Fibroblast of skin of scalp (primary cell): Measurements from ENCODE around the gene TK1.

ENCODE experiments used
- DNase-seq: peaks from one replicate; pipeline ENCODE4 v3.0.0-alpha.2; 2013

TK1 gene

DNA sequence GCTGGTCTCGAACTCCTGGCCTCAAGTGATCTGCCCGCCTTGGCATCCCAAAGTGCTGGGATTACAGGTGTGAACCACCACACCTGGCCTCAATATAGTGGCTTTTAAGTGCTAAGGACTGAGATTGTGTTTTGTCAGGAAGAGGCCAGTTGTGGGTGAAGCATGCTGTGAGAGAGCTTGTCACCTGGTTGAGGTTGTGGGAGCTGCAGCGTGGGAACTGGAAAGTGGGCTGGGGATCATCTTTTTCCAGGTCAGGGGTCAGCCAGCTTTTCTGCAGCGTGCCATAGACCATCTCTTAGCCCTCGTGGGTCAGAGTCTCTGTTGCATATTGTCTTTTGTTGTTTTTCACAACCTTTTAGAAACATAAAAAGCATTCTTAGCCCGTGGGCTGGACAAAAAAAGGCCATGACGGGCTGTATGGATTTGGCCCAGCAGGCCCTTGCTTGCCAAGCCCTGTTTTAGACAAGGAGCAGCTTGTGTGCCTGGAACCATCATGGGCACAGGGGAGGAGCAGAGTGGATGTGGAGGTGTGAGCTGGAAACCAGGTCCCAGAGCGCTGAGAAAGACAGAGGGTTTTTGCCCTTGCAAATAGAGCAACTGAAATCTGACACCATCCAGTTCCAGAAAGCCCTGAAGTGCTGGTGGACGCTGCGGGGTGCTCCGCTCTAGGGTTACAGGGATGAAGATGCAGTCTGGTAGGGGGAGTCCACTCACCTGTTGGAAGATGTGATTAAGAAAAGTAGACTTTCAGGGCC is 32.7 kb upstream of the TK1 start:
- no peak for DNase-seq

GRCh38 chr17:78214706-78215061 is 27.8 kb upstream of the TK1 start:
- DNase-seq: no peak

DNA sequence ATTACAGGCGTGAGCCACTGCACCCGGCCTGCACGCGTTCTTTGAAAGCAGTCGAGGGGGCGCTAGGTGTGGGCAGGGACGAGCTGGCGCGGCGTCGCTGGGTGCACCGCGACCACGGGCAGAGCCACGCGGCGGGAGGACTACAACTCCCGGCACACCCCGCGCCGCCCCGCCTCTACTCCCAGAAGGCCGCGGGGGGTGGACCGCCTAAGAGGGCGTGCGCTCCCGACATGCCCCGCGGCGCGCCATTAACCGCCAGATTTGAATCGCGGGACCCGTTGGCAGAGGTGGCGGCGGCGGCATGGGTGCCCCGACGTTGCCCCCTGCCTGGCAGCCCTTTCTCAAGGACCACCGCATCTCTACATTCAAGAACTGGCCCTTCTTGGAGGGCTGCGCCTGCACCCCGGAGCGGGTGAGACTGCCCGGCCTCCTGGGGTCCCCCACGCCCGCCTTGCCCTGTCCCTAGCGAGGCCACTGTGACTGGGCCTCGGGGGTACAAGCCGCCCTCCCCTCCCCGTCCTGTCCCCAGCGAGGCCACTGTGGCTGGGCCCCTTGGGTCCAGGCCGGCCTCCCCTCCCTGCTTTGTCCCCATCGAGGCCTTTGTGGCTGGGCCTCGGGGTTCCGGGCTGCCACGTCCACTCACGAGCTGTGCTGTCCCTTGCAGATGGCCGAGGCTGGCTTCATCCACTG is 27.3 kb upstream of the TK1 start, which contains the start of gene BIRC5:
TSS of gene BIRC5 (plus strand) at position 238 of the 690 bp plus-strand sequence. CDS start at position 302, 64 bp downstream.
- peak; percentile 90 for DNase-seq

DNA sequence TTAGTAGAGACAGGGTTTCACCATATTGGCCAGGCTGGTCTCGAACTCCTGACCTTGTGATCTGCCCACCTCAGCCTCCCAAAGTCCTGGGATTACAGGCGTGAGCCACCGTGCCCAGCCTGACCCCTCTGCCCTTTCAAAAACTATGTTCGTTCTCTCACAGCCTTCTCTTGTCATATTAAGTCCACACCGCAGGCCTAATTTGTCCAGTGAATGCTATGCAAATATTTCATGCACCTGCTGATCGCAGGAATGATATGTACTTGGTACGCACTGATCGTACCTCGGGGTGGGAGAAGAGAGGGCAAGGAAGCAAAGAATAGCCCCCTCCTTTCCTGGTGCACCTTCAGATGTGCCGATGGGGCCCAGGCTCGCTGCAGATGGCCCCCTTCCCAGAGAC is 24.2 kb upstream of the TK1 start:
- DNase-seq: no peak

DNA sequence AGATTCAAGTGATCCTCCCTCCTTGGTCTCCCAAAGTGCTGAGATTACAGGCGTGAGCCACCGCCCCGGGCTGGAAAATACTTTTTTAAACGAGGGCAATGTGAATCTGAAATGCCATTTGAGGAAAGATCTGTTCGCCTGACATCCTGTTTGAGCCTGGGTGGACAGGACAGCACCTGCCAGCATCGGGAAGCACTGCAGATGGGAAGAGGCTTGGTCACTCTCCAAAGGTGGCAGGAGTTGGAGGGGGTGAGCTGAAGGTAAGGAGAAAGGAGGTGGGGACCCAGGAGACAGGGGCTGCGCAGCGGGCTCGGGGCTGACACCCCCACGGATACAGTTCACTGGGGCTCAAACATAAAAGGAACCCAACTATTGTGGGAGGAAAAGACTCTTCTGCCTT is 23.3 kb upstream of the TK1 start:
- DNase-seq: no peak

GRCh38 chr17:78208486-78208885 is 21.6 kb upstream of the TK1 start:
- DNase-seq: no peak

GRCh38 chr17:78206298-78206697 is 19.4 kb upstream of the TK1 start:
- DNase-seq: no peak

- no peak for DNase-seq
Measured at GRCh38 chr17:78205124-78205775, 18.4 kb upstream of the TK1 start.

DNA sequence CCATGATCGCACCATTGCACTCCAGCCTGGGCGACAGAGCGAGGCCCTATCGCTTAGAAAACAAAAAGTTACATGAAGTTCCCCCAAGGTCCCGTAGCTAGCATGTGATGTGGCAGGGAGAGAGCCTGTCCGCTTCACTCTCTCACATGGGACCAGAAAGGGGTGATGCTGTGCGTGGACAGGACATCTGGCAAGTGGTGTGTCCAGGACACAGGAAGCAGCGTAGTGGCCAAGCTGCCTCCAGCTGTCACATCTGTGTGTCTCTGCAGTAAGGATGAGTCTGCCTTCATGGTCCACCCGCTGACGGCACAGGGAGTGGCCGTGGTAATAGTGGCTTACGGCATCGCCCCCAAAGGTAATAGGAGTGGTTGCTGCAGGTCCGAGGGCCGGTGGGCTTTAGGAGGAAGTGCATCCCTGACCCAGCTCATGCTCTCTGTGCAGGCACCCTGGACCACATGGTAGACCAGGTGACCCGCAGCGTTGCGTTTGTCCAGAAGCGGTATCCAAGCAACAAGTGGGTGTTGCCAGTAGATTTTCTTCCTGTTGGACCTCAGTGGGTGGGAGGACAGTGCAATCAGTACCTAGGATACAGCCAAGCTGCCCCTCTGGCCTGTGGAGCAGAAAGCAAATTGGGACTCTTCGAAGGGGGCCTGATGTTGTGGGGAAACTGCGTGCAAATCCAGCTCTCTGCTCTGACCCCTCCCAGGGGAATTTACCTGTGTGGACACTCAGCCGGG is 17.7 kb upstream of the TK1 start:
- DNase-seq: no peak

DNA sequence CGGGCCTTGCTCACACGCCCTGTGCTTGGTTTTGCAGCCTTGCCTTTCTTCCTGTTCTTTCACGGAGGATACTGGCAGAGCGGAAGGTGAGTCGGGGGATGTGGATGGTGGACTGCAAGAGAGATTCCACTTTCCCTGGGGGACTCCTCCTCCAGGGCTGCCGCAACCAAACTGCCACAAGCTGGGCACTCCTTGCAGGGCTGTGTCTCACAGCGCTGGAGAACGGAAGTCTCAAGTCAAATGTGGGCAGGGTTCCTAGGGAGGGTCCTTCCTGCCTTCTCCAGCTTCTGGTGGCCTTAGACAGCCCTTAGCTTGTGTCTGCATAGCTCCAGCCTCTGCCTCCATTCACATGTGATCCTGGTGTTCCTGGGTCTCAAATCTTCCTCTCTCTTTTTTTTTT is 15.8 kb upstream of the TK1 start:
- no peak for DNase-seq

GRCh38 chr17:78200451-78200850 is 13.6 kb upstream of the TK1 start:
- no peak for DNase-seq

DNA sequence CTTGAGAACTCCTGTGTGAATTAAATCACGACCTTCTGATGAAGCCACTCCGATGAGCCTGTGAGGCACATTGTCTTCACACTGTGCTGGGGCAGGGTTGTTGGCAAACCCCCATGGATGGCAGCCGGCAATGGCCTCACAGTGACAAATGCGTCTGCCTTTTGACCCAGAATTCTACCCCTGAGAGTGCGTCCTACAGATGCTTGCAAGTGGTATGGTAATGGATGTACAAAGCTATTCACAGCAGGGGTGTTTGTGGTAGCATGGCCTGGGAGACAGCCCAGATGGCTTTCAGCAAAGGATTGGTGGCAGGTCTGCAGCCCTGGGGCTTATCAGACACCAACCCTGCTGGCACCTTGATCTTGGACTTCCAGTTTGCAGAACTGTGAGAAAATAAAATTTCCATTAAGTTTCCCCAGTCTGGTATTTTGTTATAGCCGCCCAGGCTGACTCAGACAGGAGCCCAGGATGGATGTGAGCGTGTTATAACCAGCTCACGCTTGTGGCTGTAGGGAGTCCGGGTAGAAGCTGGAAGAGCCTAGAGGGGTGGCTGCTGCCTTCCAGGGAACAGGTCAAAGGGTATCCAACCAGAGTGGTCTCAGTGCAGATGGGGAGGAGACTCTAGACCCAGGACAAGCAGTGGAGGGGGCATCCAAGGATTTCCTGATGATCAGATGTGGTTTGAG is 10.4 kb upstream of the TK1 start:
- DNase-seq: peak; percentile 15

GRCh38 chr17:78196716-78197115 is 9.9 kb upstream of the TK1 start:
- DNase-seq: no peak

DNA sequence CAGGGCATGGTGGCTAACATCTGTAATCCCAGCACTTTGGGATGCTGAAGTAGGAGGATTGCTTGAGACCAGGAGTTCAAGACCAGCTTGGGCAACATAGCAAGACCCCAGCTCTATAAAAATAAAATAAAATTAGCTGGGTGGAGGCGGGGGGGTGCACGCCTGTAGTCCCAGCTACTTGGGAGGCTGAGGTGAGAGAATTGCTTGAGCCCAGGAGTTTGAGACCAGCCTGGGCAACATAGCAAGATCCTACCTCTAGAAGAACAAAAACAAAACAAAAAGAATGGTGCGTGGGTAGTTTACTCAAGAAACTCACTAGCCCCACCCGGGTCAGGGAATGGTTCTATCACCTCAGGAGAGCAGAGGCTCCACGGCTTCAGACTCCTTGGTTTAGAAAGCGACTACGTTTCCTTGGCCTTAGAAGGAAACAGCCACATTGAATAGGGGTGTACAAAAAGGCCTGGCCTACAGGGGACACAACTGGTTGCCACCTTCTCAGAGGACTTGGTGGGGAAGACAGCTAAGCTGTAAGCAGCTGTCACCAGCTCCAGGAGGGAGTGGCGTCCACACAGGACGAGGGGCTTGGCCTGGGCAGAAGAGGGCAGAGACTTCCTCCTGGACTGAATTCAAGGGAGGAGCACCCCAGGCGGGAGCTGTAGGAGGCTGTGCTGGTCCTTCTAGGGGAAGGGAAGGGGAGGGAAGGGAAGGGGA is 716 bp downstream of the TK1 start:
- DNase-seq: peak; percentile 49

GRCh38 chr17:78184868-78185267 is 2.0 kb downstream of the TK1 start:
- DNase-seq: no peak

- no peak for DNase-seq
Measured at GRCh38 chr17:78184351-78184750, 2.5 kb downstream of the TK1 start.

DNA sequence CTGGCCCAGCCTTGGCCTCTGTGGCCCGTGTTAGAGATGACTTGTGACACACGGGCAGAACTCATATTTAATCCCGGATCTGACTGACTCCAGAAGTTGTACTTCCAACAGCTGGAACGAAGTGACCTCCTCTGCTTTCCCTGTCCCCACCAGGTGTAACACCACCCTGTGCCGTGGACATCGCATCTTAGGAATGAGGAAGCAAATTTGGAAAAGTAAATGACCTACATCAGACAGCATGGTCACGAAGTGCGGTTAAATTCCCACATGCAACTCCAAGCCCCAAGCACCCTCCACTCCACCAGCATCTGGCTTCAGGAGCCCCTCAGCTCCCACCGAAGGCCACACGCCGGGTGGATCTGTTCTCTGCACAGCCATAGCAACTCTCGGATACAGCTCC is 2.9 kb downstream of the TK1 start:
- DNase-seq: no peak

DNA sequence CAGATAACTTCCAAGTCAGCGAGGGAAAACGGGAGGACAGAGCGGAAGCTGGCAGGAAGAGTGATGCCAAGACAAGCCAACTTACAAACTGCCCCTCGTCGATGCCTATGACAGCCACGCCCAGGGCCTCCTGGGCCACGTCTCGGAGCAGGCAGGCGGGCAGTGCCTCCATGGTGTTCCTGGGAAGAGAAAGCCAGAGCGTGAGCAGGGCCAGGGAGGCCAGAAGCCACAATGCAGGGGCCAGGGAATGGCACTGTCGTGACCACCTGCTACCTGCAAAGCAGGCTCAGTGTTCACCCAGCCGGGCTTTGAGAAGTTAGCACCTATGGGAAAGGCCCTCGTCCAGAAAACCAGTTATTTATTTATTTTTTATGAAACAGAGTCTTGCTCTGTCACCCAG is 4.3 kb downstream of the TK1 start:
- DNase-seq: no peak

GRCh38 chr17:78180508-78180907 is 6.3 kb downstream of the TK1 start:
- DNase-seq: no peak

DNA sequence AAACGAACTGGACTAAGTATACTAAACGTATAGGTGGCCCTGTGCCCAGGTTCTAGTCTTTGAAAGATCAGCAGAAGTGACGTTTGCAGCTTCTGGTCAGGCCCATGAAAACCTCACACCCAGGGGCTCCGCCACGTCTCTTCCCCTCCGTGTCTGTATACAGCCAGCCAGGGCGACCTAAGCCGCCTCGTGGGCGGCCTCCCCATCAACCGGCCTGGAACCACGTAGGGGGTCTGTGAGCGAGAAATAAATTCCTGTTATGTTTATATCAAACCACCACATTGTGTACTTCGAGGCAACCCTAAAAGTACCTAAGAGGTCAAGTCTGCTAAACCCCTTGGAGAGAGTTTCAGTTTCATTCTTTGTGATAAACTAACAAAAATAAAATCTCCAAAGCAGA is 6.8 kb downstream of the TK1 start:
- no peak for DNase-seq

GRCh38 chr17:78179372-78179771 is 7.5 kb downstream of the TK1 start:
- DNase-seq: peak; percentile 36

DNA sequence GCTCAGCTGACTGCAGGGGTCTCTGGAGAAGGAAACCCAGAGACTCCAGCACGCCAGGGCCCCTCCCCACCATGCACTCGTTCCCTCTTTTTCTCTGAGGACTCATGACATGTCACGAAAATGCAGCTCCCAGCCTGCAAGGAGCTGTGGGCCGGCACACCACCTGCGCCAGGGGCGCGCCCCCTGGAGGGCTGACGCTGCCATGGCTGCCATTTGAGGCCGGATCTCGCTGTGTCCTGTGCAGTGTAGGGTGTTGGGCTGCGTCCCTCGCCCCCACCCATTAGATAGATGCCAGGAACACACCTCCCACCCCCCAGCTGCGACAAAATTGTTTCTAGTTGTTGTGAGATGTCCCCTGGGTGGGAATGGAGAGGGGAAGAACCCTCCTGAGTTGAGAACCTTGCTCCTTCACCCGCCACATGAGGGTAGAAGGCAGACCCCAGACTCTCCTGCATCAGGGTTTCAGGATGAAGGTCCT is 10.3 kb downstream of the TK1 start:
- peak; percentile 45 for DNase-seq
